Sigmoid colon (tissue), 7 donors: Measurements from ENCODE around the gene COL9A3. TPM values are rescaled to one million over a fixed set of nuclear protein-coding genes. Genes with fewer than 3 reads are reported as not detected.

Experiments used
- DNase-seq: peaks from one replicate; pipeline ENCODE4 v3.0.0-alpha.2; 2019
- H3K27ac ChIP-seq, 4 donors: fragments of 200-600 bp; sonication (generic); one replicate each; pipeline ENCODE4 v1.5.1; 2016 to 2019; ENCODE audit warnings: mild to moderate bottlenecking in 1 of 4
- H3K27me3 ChIP-seq, 3 donors: fragments of 200-600 bp; sonication (generic); one replicate each; pipeline ENCODE4 v1.5.1; 2019; ENCODE audit warnings: mild to moderate bottlenecking in 1 of 3
- H3K36me3 ChIP-seq, 4 donors: fragments of 200-600 bp; sonication (generic); one replicate each; pipeline ENCODE4 v1.5.1; 2016 to 2019
- H3K4me1 ChIP-seq, 4 donors: fragments of 200-600 bp; sonication (generic); one replicate each; pipeline ENCODE4 v1.5.1; 2017 to 2019
- H3K4me3 ChIP-seq, 4 donors: fragments of 200-600 bp; sonication (generic); one replicate each; pipeline ENCODE4 v1.5.1; 2017 to 2019; ENCODE audit warnings: mild to moderate bottlenecking in 2 of 4, moderate library complexity in 1 of 4
- H3K9me3 ChIP-seq, 4 donors: fragments of 200-600 bp in 3 of 4; sonication (generic) in 3 of 4; one replicate each; pipeline versions ENCODE4 v1.5.1 to v1.6.1; 2013 to 2019
- EP300 ChIP-seq, 4 donors: sonication (generic); formaldehyde crosslinking; IDR thresholded peaks; one replicate each; pipeline ENCODE4 v1.6.1; 2017; ENCODE audit warnings: antibody characterized with exemption in 4 of 4
- POLR2A ChIP-seq, 2 donors: fragments of 450-650 bp; IDR thresholded peaks; one replicate each; pipeline ENCODE4 v1.6.1; 2016; ENCODE audit warnings: antibody characterized with exemption in 2 of 2, mild to moderate bottlenecking in 2 of 2, moderate library complexity in 2 of 2
- POLR2AphosphoS5 ChIP-seq, 4 donors: sonication (generic); formaldehyde crosslinking; IDR thresholded peaks; one replicate each; pipeline ENCODE4 v1.6.1; 2017; ENCODE audit warnings: antibody characterized with exemption in 4 of 4
- WGBS, 2 donors: extraction: QIAGEN DNeasy Blood & Tissue Kit; methylation state at CpG; one replicate each; pipeline ENCODE4 v1.1.7; 2013; 5-methylcytosine and 5-hydroxymethylcytosine counted together
- intact Hi-C: fragments of 100-400 bp; cut with DNase I; formaldehyde crosslinking; loops from one replicate; pipeline ENCODE4 v1.15.1; 2023
- polyA plus RNA-seq, 3 donors: library from polyadenylated mRNA; stranded (reverse); fragments of 200-250 nt; gene quantifications; one replicate each; pipeline ENCODE4 v1.2.3, GENCODE V29; 2013
- total RNA-seq, 4 donors: library from RNA; depleted of rRNA; stranded (reverse); fragments of >200 nt; gene quantifications; one replicate each; pipeline ENCODE4 v1.1.0, GENCODE V29; 2016
- TF ChIP-seq, protein P1 (sequence below), 4 experiments: fragments of 450-650 bp in 3 of 4; fragments of 200-600 bp in 1 of 4; IDR thresholded peaks; one replicate each; pipeline ENCODE4 v1.5.1; 2016 to 2019; ENCODE audit warnings: antibody characterized with exemption in 4 of 4, mild to moderate bottlenecking in 3 of 4, moderate library complexity in 2 of 4
- donor health status: healthy with polysubstance abuse.
- donor health status: Bipolar disorder and iron deficiency.
- donor health status: healthy.

The COL9A3 gene
- total and polyA plus RNA-seq, 7 donors = 1.8 to 20.8 (median 5.8) TPM

DNA sequence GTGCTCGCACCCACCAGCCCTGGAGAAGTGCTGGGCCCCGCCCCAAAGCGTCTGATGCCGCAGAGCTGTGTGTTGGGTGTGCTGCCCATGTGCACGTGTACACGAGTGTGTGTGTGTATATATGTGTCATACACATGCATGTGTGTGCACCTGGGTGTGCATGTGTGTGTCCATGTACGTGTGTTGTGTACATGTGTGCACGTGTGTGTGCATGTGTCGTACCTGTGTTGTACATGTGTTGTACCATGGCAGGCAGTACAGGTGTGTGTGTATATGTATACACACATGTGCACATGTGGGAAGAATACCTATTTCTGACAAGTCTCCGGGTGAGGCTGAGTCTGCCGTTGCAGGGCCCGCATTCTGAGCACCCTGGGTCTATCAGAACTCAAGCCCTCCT lies 26.8 kb upstream of the COL9A3 start:
- Histone ChIP-seq H3K27me3 (no peaks in the 10 kb centered on the region), H3K27ac (no peak overlapping the region)
- intact Hi-C loops = loop anchor here (5.0 to 10.0 kb wide), 3 partner anchors 138 to 385 kb away; partner anchors contain the start of gene CABLES2

DNA sequence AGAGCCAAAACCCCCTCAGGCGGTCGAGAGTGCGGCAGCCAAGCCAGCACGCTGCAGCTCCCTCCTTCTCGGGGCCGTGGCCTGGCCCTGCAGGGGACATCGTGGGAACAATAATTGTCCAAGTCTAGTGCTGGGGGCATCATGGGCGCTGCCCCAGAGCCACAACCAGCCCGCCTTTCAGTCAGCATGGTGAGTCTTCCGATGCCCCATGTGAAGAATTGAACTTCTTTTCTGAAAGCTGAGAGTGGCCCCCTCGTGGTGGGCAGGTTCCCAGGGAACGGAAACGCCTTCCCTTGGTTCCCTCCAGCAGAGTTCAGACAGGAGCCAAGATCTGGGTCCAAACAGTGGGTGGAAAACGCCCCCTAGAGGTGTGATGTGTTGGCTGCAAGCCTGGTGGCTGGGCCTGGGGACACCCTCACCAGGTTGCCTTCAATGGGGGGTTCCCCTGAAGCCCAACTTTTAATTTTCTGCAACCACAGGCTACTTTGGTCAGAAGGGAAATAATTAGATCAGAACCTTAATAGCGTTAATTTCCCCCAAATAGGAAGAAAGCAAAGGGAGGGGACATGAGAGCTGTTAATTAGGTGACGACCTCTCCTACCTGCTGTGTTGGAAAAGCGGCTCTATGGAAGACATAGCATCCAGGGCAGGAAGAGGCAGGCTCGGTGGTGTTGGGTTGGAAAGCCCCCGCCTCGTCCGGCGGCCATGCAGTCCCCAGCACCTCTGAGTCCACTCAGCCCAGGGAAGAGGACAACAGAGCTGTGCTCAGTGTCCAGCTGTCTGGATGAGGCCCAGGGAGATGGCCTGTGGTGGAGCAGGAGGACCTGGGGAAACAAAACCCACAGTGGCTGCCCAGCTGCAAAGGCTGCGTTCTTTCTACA lies 25.3 kb upstream of the COL9A3 start:
- Histone ChIP-seq H3K36me3 (no peaks in the 10 kb centered on the region), H3K9me3 (no peaks in the 10 kb centered on the region), H3K27me3 (no peaks in the 10 kb centered on the region), H3K4me3 (no peak overlapping the region), H3K4me1 (peaks cover 0 to 34% (median 25%) of the 10 kb centered on the region in 4 donors), H3K27ac (peak overlapping the region in 1 of 4 donors; percentile 12)
- DNase-seq = peak; percentile 95
- WGBS, 2 donors = 34 to 40% methylated on average over 23 of the region's 23 CpGs
- TF ChIP-seq, protein P1, sequence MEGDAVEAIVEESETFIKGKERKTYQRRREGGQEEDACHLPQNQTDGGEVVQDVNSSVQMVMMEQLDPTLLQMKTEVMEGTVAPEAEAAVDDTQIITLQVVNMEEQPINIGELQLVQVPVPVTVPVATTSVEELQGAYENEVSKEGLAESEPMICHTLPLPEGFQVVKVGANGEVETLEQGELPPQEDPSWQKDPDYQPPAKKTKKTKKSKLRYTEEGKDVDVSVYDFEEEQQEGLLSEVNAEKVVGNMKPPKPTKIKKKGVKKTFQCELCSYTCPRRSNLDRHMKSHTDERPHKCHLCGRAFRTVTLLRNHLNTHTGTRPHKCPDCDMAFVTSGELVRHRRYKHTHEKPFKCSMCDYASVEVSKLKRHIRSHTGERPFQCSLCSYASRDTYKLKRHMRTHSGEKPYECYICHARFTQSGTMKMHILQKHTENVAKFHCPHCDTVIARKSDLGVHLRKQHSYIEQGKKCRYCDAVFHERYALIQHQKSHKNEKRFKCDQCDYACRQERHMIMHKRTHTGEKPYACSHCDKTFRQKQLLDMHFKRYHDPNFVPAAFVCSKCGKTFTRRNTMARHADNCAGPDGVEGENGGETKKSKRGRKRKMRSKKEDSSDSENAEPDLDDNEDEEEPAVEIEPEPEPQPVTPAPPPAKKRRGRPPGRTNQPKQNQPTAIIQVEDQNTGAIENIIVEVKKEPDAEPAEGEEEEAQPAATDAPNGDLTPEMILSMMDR (IDR thresholded peaks at IDR 0.05) = peak; percentile 94 to 98 (median 97)
- TF ChIP-seq POLR2AphosphoS5 (IDR thresholded peaks at IDR 0.05) = peak in 3 of 4 donors; percentile 37 to 74 (median 73)
- TF ChIP-seq POLR2A (IDR thresholded peaks at IDR 0.05) = no peak
- peak in 1 of 4 donors; percentile 5 for TF ChIP-seq EP300 (IDR thresholded peaks at IDR 0.05)
- intact Hi-C loops = loop anchor here (1.0 to 10.0 kb wide), 4 partner anchors 88 to 387 kb away; partner anchors contain the start of gene CABLES2

More for the DNA sequence above, 26.8 kb upstream of the COL9A3 start:
- no peak for DNase-seq
- WGBS, 2 donors = 90 to 93% methylated on average over 12 of the region's 12 CpGs
- H3K9me3 ChIP-seq = no peaks in the 10 kb centered on the region
- H3K4me3 ChIP-seq = no peak overlapping the region
- H3K4me1 ChIP-seq = peaks cover 0 to 39% (median 27%) of the 10 kb centered on the region in 4 donors
- TF ChIP-seq EP300 (IDR thresholded peaks at IDR 0.05) (no peak), POLR2A (IDR thresholded peaks at IDR 0.05) (no peak), POLR2AphosphoS5 (IDR thresholded peaks at IDR 0.05) (no peak)
- TF ChIP-seq, protein P1 (IDR thresholded peaks at IDR 0.05) = no peak
- H3K36me3 ChIP-seq = no peaks in the 10 kb centered on the region

DNA sequence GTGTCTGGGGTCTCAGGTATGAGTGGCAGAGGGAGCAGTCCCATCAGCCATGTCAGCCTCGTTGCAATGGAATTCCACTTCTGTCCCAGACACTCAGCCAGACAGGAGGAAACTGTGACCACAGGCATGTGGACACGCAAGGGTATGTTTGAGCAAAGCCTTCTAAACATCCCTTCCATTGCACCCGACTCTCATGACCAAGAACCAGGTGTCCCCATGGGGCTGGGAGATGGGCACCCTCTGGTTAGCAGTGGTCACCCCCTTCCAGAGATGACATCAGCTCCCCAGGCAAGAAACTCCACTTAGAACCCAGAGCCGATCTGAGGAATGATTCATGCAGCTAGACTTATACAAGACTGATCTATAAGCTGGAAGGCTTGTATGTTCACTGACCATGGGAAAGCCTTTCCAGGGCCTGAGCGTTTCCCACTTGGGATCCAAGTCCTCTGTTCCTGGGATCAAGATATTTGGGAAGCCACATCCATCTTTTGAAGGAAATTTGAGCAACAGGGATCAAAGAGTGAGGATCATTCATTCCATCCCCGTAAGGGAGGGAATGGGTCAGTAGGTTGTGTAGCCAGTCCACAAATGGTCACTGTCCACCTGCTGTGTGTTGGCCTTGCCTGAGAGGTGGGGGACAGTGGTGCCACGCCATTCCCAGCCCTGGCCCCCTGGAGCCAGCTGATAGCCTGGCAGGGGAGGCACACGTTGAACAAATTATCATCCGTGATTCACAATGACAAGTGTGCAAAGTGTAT lies 24.5 kb upstream of the COL9A3 start:
- Histone ChIP-seq H3K27ac (peak overlapping the region in 1 of 4 donors; percentile 90), H3K36me3 (no peaks in the 10 kb centered on the region), H3K27me3 (no peaks in the 10 kb centered on the region), H3K9me3 (no peaks in the 10 kb centered on the region), H3K4me1 (peaks cover 0 to 40% (median 31%) of the 10 kb centered on the region in 4 donors), H3K4me3 (no peak overlapping the region)
- intact Hi-C loops = loop anchor here (5.0 to 10.0 kb wide), 3 partner anchors 140 to 388 kb away; partner anchors contain the start of gene CABLES2
- DNase-seq = no peak
- WGBS, 2 donors = 80 to 84% methylated on average over 9 of the region's 9 CpGs
- TF ChIP-seq POLR2A (IDR thresholded peaks at IDR 0.05) = no peak
- TF ChIP-seq, protein P1 (IDR thresholded peaks at IDR 0.05) = no peak
- TF ChIP-seq EP300 (IDR thresholded peaks at IDR 0.05) = no peak
- no peak for TF ChIP-seq POLR2AphosphoS5 (IDR thresholded peaks at IDR 0.05)

DNA sequence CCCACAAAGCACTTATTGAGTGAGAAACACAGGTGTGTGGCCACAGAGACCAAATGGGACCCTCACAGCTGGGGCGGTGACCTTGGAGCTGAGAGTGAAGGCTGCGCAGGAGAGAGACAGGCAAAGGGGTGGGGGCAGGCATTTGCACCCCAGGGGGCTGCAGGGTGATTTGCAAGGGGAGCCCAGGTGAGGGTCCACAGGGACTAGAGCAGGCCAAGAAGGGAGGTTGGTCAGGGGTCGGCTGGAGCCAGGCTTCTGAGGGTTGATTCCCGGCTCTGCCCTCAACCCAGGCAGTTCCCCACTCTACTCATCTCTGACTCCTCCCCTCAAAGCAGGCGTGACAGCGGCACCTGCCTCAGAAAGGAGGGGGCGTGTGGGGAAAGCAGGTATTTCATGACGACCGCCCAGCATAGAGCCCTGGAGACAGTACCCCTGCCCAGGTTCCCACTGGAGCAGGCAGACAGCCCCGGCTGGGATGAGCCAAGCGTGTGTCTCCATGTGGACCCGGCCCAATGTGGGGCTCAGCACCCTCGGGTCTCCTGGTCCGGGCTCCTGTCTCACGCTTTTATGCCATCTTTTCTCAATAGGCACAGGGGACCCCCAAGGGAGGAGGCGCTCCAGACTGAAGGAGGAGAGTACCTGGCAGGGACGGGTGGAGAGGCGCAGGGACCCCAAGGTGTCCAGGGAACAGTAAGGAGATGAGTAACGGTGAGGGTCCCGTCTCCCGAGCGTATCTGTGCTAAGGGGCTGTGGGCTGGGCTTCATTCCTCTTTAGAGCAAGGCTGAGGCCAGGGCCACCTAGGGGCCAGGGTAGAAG lies 23.7 kb upstream of the COL9A3 start:
- Histone ChIP-seq H3K4me3 (peak overlapping the region in 2 of 4 donors; percentile 30 to 82), H3K27ac (peak overlapping the region; percentile 90 to 94 (median 90)), H3K27me3 (no peaks in the 10 kb centered on the region), H3K4me1 (peaks cover 0 to 48% (median 36%) of the 10 kb centered on the region in 4 donors), H3K36me3 (peaks cover 0 to 3% (median 0%) of the 10 kb centered on the region in 4 donors), H3K9me3 (no peaks in the 10 kb centered on the region)
- TF ChIP-seq, protein P1 (IDR thresholded peaks at IDR 0.05) = no peak
- no peak for TF ChIP-seq EP300 (IDR thresholded peaks at IDR 0.05)
- no peak for TF ChIP-seq POLR2AphosphoS5 (IDR thresholded peaks at IDR 0.05)
- no peak for TF ChIP-seq POLR2A (IDR thresholded peaks at IDR 0.05)
- DNase-seq = no peak
- intact Hi-C loops = loop anchor here (1.0 to 10.0 kb wide), 4 partner anchors 125 to 388 kb away; partner anchors contain the start of gene CABLES2
- WGBS, 2 donors = 74 to 85% methylated on average over 22 of the region's 22 CpGs
